Omental fat pad (tissue), 4 donors: ENCODE measurements around the gene TPP1. TPM values are rescaled to one million over a fixed set of nuclear protein-coding genes. Genes with fewer than 3 reads are reported as not detected.

Source experiments
- ATAC-seq: fragments of 150-250 bp; one replicate; pipeline ENCODE4 v1.9.1; 2016; ENCODE audit warnings: mild to moderate bottlenecking, moderate library complexity; ENCODE audit not compliant: low FRiP score
- DNase-seq: peaks from one replicate; pipeline ENCODE4 v3.0.0-alpha.2; 2019; ENCODE audit warnings: low spot score
- CTCF ChIP-seq, 3 donors: fragments of 450-650 bp; IDR thresholded peaks; one replicate each; pipeline ENCODE4 v1.5.1; 2016 to 2017; ENCODE audit warnings: antibody characterized with exemption in 3 of 3, mild to moderate bottlenecking in 3 of 3, moderate library complexity in 2 of 3
- total RNA-seq, 4 donors: library from RNA; depleted of rRNA; stranded (reverse); fragments of >200 nt; gene quantifications; one replicate each; pipeline ENCODE4 v1.1.0, GENCODE V29; 2016

TPP1 gene
- total RNA-seq, 4 donors from 2014 or later = 73.8 to 95.0 (median 83.9) TPM

GRCh38 chr11:6647836-6648235, 28.6 kb upstream of the TPP1 start:
- ATAC-seq (no peak), DNase-seq (no peak)
- no peak for TF ChIP-seq CTCF (IDR thresholded peaks at IDR 0.05)

- no peak for ATAC-seq
- DNase-seq = no peak
- no peak for TF ChIP-seq CTCF (IDR thresholded peaks at IDR 0.05)
Observed at GRCh38 chr11:6646918-6647679, 27.9 kb upstream of the TPP1 start.

DNA sequence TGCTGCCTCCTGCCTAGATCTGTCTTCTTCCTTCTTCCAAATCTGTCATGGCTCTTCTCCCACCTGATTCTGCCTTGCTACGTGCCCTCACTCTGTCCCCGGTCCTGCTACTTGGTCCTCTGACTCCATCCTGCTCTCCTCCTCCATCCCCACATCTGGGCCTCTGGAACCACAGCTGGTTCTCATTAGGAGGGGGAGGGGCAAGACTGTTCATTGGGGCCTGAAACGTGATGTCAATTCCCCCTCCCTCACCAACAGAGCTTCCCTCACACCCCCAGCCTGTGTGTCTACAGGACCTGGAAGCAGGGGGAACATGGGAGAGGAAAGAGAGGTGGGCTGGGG, 27.3 kb upstream of the TPP1 start:
- no peak for TF ChIP-seq CTCF (IDR thresholded peaks at IDR 0.05)
- no peak for DNase-seq
- peak; percentile 4 for ATAC-seq

- TF ChIP-seq CTCF (IDR thresholded peaks at IDR 0.05) = no peak
- DNase-seq (no peak), ATAC-seq (peak; percentile 27)
Observed at GRCh38 chr11:6646071-6646470, 26.8 kb upstream of the TPP1 start.

- ATAC-seq (no peak), DNase-seq (no peak)
- no peak for TF ChIP-seq CTCF (IDR thresholded peaks at IDR 0.05)
Observed at GRCh38 chr11:6642957-6643356, 23.7 kb upstream of the TPP1 start.

GRCh38 chr11:6640985-6641701, 21.9 kb upstream of the TPP1 start:
- no peak for TF ChIP-seq CTCF (IDR thresholded peaks at IDR 0.05)
- DNase-seq = no peak
- ATAC-seq = no peak
